GM23248 (cell line): ENCODE results near the gene HOXC9. TPM values are rescaled to one million over a fixed set of nuclear protein-coding genes. Genes with fewer than 3 reads are reported as not detected.

Experiments used
- DNase-seq: peaks from one replicate; pipeline ENCODE4 v3.0.0-alpha.2; 2015
- H2AFZ ChIP-seq: fragments of 200-600 bp; sonication (generic); 2 replicates; pipeline ENCODE4 v1.6.1; 2016; ENCODE audit warnings: antibody characterized with exemption
- H3F3A ChIP-seq: fragments of 200-600 bp; sonication (generic); 2 replicates; pipeline ENCODE4 v1.6.1; 2016; ENCODE audit warnings: mild to moderate bottlenecking, antibody characterized with exemption, mixed run types; ENCODE audit not compliant: insufficient read depth
- H3K27ac ChIP-seq: fragments of 200-600 bp; sonication (generic); 2 replicates; pipeline ENCODE4 v1.5.1; 2016; ENCODE audit warnings: mild to moderate bottlenecking
- H3K27me3 ChIP-seq: fragments of 200-600 bp; sonication (generic); replicated peaks from 2 replicates; pipeline ENCODE4 v1.6.1; 2016; ENCODE audit warnings: mild to moderate bottlenecking; ENCODE audit not compliant: insufficient read depth
- H3K36me3 ChIP-seq: fragments of 200-600 bp; sonication (generic); 2 replicates; pipeline ENCODE4 v1.6.1; 2016; ENCODE audit warnings: low read depth, mild to moderate bottlenecking
- H3K4me1 ChIP-seq: fragments of 200-600 bp; sonication (generic); 2 replicates; pipeline ENCODE4 v1.6.1; 2016; ENCODE audit warnings: mild to moderate bottlenecking; ENCODE audit not compliant: insufficient read depth
- H3K4me2 ChIP-seq: fragments of 200-600 bp; sonication (generic); one replicate; pipeline ENCODE4 v1.6.1; 2016; ENCODE audit warnings: mild to moderate bottlenecking; ENCODE audit not compliant: unreplicated experiment
- H3K4me3 ChIP-seq: fragments of 200-600 bp; sonication (generic); 2 replicates; pipeline ENCODE4 v1.5.1; 2016; ENCODE audit warnings: mild to moderate bottlenecking
- H3K79me2 ChIP-seq: fragments of 200-600 bp; sonication (generic); 2 replicates; pipeline ENCODE4 v1.6.1; 2016; ENCODE audit warnings: mild to moderate bottlenecking; ENCODE audit not compliant: insufficient read depth
- H3K9ac ChIP-seq: fragments of 200-600 bp; sonication (generic); 2 replicates; pipeline ENCODE4 v1.6.1; 2016; ENCODE audit warnings: mild to moderate bottlenecking
- H3K9me2 ChIP-seq: fragments of 200-600 bp; sonication (generic); 2 replicates; pipeline ENCODE4 v1.6.1; 2016; ENCODE audit warnings: mixed run types, mild to moderate bottlenecking, moderate library complexity; ENCODE audit not compliant: insufficient read depth
- H3K9me3 ChIP-seq: fragments of 200-600 bp; sonication (generic); one replicate; pipeline ENCODE4 v1.6.1; 2017; ENCODE audit warnings: low read depth
- H4K20me1 ChIP-seq: fragments of 200-600 bp; sonication (generic); 2 replicates; pipeline ENCODE4 v1.6.0; 2016; ENCODE audit not compliant: insufficient read depth
- EZH2 ChIP-seq: fragments of 200-600 bp; sonication (generic); IDR thresholded peaks from 2 replicates; pipeline ENCODE4 v1.6.1; 2018; ENCODE audit warnings: antibody characterized with exemption, mild to moderate bottlenecking; ENCODE audit not compliant: insufficient read depth, poor library complexity, severe bottlenecking
- EZH2phosphoT487 ChIP-seq: fragments of 200-600 bp; sonication (generic); IDR thresholded peaks from 2 replicates; pipeline ENCODE4 v1.6.1; 2018; ENCODE audit warnings: antibody characterized with exemption, moderate library complexity, mild to moderate bottlenecking, low read depth; ENCODE audit not compliant: insufficient read depth
- WGBS, 2 experiments: methylation state at CpG; one replicate each; pipeline ENCODE4 v1.1.6; 2015 to 2017; ENCODE audit warnings: low lambda C conversion rate in 2 of 2, low coverage in 1 of 2; ENCODE audit errors: missing lambda C conversion rate in 2 of 2; 5-methylcytosine and 5-hydroxymethylcytosine counted together
- in situ Hi-C: fragments of 300-500 bp; cut with MboI; formaldehyde crosslinking; loops from 2 replicates; pipeline ENCODE4 v1.15.0; 2020
- polyA plus RNA-seq: library from polyadenylated mRNA; unstranded; fragments of >200 nt; fragmentation: Nextera tagmentation; extraction: Ambion mirVana; gene quantifications from 2 replicates; pipeline ENCODE4 v1.2.1, GENCODE V29; 2016
- total RNA-seq: library from RNA; depleted of rRNA; stranded (reverse); fragments of >200 nt; shearing (Covaris generic); gene quantifications from 2 replicates; pipeline ENCODE4 v1.2.3, GENCODE V29; 2014

HOXC9 gene
- total and polyA plus RNA-seq, 2 experiments from 2014 or later: 2.5 to 5.5 TPM

DNA sequence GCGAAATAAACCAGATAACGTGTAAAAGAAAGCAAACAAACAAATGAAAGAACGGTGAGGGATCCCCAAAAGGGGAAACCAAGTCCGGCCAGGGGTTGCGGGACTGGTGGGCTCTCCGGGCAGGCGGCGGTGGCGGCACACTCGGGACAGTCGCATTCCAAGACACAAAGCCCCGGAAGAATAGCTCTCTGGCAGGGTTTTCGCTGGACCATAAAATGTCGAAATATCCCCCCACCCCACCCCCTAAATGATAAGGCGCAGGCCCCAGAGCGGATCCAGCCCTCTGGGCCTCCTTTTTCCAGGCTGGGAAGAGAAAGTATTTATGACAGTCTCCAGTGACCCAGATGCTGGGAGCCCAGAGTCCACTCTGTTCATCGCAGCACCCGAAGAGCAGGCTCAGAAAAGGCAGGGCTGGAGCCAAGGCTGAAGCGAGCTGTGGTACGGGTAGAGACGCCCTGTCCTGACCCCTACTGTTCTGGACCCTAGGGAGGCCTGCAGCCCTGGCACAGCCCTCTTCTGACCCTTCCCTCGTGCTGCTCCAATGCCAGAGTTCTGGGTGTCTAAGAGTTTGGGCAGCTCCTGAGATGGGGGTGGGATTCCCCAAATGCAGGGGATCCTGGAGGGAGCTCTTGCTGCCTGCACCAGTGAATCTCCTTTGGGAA, 6.7 kb downstream of the HOXC9 start:
- Histone ChIP-seq H3K9ac (peak overlapping the region; percentile 77), H3K79me2 (peaks cover 40% of the 10 kb centered on the region), H3K27me3 (no peaks in the 10 kb centered on the region), H2AFZ (peak overlapping the region; percentile 89), H3F3A (peaks cover 13% of the 10 kb centered on the region; the same call in 1 of the 2 replicates), H3K9me3 (no peaks in the 10 kb centered on the region), H3K9me2 (no peaks in the 10 kb centered on the region), H3K36me3 (no peaks in the 10 kb centered on the region), H4K20me1 (no peaks in the 10 kb centered on the region), H3K4me2 (no peak overlapping the region), H3K4me3 (0 out of 2 replicates have a peak overlapping the region, but pooled peaks have one; percentile 48), H3K27ac (no peak overlapping the region), H3K4me1 (peaks cover 7% of the 10 kb centered on the region)
- no peak for TF ChIP-seq EZH2
- no peak for TF ChIP-seq EZH2phosphoT487
- 90 to 92% methylated on average over 22 of the region's 22 CpGs for WGBS, 2 experiments
- no peak for DNase-seq
- in situ Hi-C loops: no loop called here

DNA sequence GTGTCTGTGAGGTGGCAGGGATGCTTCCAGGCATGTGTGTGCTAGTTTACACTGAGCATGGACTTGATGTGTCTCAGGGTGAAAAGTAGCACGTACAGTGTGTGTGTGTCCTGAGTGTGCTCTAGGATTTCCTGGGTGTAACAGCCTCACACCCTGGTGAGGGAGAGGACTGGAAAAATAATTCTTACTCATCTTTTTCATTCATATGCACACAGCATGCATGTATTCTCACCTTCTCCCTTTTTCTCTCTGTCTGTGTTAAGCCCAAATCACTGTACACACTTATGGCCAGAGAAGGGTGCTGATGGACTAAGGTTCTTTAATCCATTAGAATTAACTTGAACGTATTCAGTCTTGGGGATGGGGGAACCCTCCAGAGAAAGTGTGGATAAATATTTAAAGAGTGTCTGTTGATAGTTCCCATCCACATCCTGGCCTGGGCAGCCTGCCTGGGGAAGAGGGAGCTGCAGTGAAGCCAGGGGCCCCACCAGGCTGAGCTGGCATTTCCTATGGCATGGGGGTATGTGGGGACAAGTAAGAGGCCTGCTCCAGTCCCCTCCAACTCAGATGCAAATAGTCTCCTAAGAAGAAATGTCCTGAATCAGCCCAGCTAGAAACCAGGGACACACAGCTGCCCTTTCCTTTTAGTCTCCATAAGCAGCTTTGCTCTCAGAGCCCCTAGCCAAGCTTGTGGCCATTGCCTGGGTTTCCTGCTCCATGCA, 7.7 kb downstream of the HOXC9 start:
- Histone ChIP-seq H3K4me3 (peak overlapping the region; percentile 91), H3K9ac (peak overlapping the region; percentile 84; the same call in 1 of the 2 replicates), H3F3A (peaks cover 19% of the 10 kb centered on the region), H3K9me3 (no peaks in the 10 kb centered on the region), H3K4me2 (peak overlapping the region; percentile 72), H3K36me3 (no peaks in the 10 kb centered on the region), H3K9me2 (no peaks in the 10 kb centered on the region), H3K27ac (0 out of 2 replicates have a peak overlapping the region, but pooled peaks have one; percentile 73), H3K27me3 (no peaks in the 10 kb centered on the region), H3K79me2 (peaks cover 48% of the 10 kb centered on the region), H3K4me1 (peaks cover 15% of the 10 kb centered on the region), H4K20me1 (no peaks in the 10 kb centered on the region), H2AFZ (no peak overlapping the region)
- peak; percentile 36 for DNase-seq
- WGBS, 2 experiments: 81 to 85% methylated on average over 2 of the region's 2 CpGs
- in situ Hi-C loops: no loop called here
- no peak for TF ChIP-seq EZH2

DNA sequence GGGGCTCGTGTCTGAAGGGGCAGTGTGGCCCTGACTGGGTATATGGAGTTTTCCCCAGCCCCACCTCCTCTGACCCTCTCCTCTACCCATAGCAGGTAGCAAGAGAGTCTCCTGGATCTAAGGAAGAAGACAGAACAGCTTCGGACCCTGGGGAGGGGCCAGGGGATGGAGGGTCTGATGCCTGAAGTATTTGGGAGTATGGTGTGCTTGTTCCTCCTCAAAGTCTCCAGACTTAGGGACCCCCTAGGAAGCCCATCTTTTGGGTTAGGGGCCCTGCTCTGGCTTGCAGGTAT, 8.2 kb downstream of the HOXC9 start:
- Histone ChIP-seq H3K9me2 (no peaks in the 10 kb centered on the region), H2AFZ (peak overlapping the region; percentile 20; the same call in 1 of the 2 replicates), H3K9me3 (no peaks in the 10 kb centered on the region), H4K20me1 (no peaks in the 10 kb centered on the region), H3K4me3 (peak overlapping the region; percentile 91), H3K27me3 (no peaks in the 10 kb centered on the region), H3K27ac (peak overlapping the region; percentile 73; the same call in 1 of the 2 replicates), H3F3A (peaks cover 23% of the 10 kb centered on the region), H3K9ac (peak overlapping the region; percentile 84), H3K79me2 (peaks cover 48% of the 10 kb centered on the region), H3K36me3 (no peaks in the 10 kb centered on the region), H3K4me1 (peaks cover 20% of the 10 kb centered on the region), H3K4me2 (peak overlapping the region; percentile 72)
- no peak for DNase-seq
- TF ChIP-seq EZH2phosphoT487 (no peak), EZH2 (no peak)
- in situ Hi-C loops: no loop called here
- 93 to 100% methylated on average over 2 of the region's 2 CpGs for WGBS, 2 experiments

DNA sequence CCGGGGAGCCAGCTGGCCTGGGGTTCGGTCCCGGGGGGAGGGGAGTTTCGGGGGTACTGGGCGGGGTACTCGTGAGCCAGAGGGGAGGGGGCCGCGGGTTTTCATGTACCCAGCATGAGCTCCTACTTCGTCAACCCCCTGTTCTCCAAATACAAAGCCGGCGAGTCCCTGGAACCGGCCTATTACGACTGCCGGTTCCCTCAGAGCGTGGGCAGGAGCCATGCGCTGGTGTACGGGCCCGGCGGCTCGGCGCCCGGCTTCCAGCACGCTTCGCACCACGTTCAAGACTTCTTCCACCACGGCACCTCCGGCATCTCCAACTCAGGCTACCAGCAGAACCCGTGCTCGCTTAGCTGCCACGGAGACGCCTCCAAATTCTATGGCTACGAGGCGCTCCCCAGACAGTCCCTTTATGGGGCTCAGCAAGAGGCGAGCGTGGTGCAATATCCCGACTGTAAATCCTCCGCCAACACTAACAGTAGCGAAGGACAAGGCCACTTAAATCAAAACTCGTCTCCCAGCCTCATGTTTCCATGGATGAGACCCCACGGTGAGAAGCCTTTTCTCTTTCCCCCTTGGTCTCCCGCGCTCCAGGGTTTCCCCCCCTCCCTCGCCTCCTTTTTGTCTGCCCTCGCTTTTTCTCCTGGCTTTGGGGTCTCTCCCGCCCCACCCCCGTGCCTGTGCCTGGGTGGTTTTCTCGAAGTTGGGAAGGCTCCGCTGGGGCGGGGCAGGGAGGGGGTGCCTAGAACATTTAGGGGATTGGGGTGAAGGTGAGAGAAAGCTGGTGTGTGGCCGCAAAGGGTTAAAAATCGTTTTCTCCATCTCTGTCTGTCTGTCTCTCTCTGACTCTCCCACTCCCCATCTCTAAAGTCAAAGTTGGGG, 9.5 kb downstream of the HOXC9 start:
- Histone ChIP-seq H3K4me3 (peak overlapping the region; percentile 91), H3K27ac (peak overlapping the region; percentile 73), H3K4me1 (peaks cover 32% of the 10 kb centered on the region), H3K27me3 (no peaks in the 10 kb centered on the region), H4K20me1 (no peaks in the 10 kb centered on the region), H3K9me2 (no peaks in the 10 kb centered on the region), H3K9ac (peak overlapping the region; percentile 84), H3F3A (peaks cover 23% of the 10 kb centered on the region), H2AFZ (peak overlapping the region; percentile 76), H3K9me3 (no peaks in the 10 kb centered on the region), H3K4me2 (peak overlapping the region; percentile 81), H3K79me2 (peaks cover 48% of the 10 kb centered on the region), H3K36me3 (no peaks in the 10 kb centered on the region)
- in situ Hi-C loops: no loop called here
- 9 to 10% methylated on average over 39 to 49 of the region's 51 CpGs for WGBS, 2 experiments
- TF ChIP-seq EZH2: no peak
- TF ChIP-seq EZH2phosphoT487: no peak
- DNase-seq: peak; percentile 87
